Activated T-cell treated with anti-CD3 and anti-CD28 coated beads, Interleukin-2, amount 50 U/mL, for 4 hours (primary cell): ENCODE data around the gene FLOT2. TPM values are rescaled to one million over a fixed set of nuclear protein-coding genes. Genes with fewer than 3 reads are reported as not detected.
A peak's percentile ranks its signal among the peaks of the same experiment; 100 is the strongest.
"Not testable (repeated sequence)": the region's sequence is repeated elsewhere in the genome, so short reads cannot be mapped to it uniquely, and the experiment has no call there.

Source experiments
- ATAC-seq, 2 donors: fragments of 200-7000 bp; cut with Tn5 transposase; one replicate each; pipeline ENCODE4 v1.10.0; 2021
- DNase-seq: peaks from one replicate; pipeline ENCODE4 v3.0.0-alpha.2; 2020
- H3K27me3 Mint-ChIP-seq: one replicate; pipeline ENCODE4 v1.8.0; 2021; ENCODE audit warnings: low read depth, mixed read lengths
- H3K36me3 Mint-ChIP-seq: one replicate; pipeline ENCODE4 v1.8.0; 2022; ENCODE audit warnings: mixed read lengths; ENCODE audit not compliant: insufficient read depth
- H3K4me1 Mint-ChIP-seq: one replicate; pipeline ENCODE4 v1.8.0; 2021; ENCODE audit warnings: low read depth, mixed read lengths
- H3K4me3 Mint-ChIP-seq: one replicate; pipeline ENCODE4 v1.8.0; 2021; ENCODE audit warnings: mild to moderate bottlenecking, moderate library complexity, mixed read lengths
- H3K9me3 Mint-ChIP-seq: one replicate; pipeline ENCODE4 v1.8.0; 2021; ENCODE audit warnings: mixed read lengths
- total RNA-seq, 3 donors: library from RNA; stranded (reverse); gene quantifications; one replicate each; pipeline ENCODE4 v1.2.1, GENCODE V29; 2021

FLOT2 gene
- total RNA-seq, 3 donors from 2014 or later = 48.3 to 62.9 (median 59.3) TPM

DNA sequence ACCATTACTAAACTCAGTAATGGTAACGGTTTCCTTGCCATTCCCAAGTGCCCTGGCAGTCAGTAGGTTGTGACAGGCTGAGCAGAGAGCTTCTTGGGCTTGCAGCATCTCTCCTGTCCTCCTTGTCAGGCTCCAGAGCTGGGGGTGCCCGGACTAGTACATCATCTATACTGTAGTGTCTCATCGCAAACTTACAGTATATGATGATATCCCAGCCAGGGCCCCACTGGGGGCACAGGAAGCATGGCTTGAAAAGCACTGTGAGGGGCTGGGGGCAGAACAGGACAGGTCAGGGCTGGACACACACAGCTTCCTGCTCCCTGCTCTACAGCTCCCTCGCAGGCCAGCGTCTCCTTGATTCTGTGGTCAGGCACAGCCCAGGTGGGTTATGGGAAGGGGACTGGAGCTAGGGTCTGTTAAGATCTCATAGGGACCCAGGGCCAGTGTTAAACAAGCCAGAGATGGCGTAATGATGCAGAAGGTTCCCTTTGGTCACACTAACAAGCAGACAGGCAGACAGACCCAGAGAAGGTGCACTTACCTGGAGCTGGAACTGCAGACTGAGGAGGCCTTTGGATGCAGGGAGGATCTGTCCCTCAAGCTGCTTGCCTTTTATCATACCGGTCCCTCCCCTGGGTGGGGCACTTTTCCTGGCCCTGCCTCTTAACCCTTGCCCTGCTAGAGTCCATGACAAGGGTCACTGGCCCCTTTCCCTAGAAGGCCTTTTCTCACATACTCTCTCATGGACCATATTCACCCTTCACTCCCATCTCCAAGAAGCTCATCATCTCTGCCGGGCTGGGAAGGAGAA, 35.9 kb downstream of the FLOT2 start:
- peaks cover 18% of the 10 kb centered on the region for H3K36me3 Mint-ChIP-seq
- H3K27me3 Mint-ChIP-seq = no peaks in the 10 kb centered on the region
- H3K4me3 Mint-ChIP-seq = no peak overlapping the region
- no peaks in the 10 kb centered on the region for H3K9me3 Mint-ChIP-seq
- no peak for DNase-seq
- peaks cover 7% of the 10 kb centered on the region for H3K4me1 Mint-ChIP-seq
- ATAC-seq = no peak

DNA sequence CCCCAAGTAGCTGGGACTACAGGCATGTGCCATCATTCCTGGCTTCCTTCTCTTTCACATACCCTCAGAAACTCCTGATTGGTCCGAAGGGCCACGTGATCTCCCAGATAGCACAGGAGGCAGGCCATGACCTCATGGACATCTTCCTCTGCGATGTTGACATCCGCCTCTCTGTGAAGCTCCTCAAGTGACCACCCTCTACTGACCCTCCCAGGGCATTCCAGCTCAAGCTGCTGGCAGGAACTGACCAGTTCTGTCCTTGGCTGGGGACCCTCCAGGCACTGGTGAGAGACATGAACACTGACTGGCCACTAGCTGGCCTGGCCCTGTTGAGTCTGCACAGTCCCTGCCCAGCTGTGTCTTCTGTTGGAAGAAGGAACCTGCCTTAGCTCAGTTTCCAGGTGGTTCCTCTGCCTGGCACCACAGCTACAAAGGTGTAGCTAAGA, 37.1 kb downstream of the FLOT2 start:
- no peak for DNase-seq
- peaks cover 22% of the 10 kb centered on the region for H3K36me3 Mint-ChIP-seq
- peaks cover 12% of the 10 kb centered on the region for H3K4me1 Mint-ChIP-seq
- H3K27me3 Mint-ChIP-seq = no peaks in the 10 kb centered on the region
- H3K4me3 Mint-ChIP-seq = no peak overlapping the region
- no peak for ATAC-seq
- no peaks in the 10 kb centered on the region for H3K9me3 Mint-ChIP-seq

DNA sequence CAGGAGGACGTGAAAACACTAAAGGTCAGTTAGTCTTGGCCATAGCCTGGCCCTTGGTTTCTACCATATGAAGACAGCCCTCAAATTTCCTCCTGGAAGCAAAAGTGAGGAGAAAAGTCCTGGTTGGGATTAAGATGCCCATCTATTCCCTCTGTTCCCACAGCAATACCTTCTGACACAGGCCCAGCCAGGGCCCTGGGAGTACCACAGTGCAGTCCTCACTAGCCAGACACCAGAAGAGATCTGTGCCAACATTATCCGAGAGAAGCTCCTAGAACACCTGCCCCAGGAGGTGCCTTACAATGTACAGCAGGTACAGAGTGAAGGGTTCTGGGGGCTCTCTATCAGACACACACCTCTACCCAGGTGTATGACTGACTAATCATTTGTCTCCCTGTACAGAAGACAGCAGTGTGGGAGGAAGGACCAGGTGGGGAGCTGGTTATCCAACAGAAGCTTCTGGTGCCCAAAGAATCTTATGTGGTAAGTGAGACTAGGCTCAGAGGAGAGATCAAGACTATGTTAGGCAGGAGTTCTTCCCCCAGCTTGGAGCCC, 38.7 kb downstream of the FLOT2 start:
- no peak overlapping the region for H3K4me3 Mint-ChIP-seq
- H3K36me3 Mint-ChIP-seq = peaks cover 22% of the 10 kb centered on the region
- no peaks in the 10 kb centered on the region for H3K9me3 Mint-ChIP-seq
- no peaks in the 10 kb centered on the region for H3K27me3 Mint-ChIP-seq
- ATAC-seq (no peak), DNase-seq (no peak)
- H3K4me1 Mint-ChIP-seq = peaks cover 22% of the 10 kb centered on the region

DNA sequence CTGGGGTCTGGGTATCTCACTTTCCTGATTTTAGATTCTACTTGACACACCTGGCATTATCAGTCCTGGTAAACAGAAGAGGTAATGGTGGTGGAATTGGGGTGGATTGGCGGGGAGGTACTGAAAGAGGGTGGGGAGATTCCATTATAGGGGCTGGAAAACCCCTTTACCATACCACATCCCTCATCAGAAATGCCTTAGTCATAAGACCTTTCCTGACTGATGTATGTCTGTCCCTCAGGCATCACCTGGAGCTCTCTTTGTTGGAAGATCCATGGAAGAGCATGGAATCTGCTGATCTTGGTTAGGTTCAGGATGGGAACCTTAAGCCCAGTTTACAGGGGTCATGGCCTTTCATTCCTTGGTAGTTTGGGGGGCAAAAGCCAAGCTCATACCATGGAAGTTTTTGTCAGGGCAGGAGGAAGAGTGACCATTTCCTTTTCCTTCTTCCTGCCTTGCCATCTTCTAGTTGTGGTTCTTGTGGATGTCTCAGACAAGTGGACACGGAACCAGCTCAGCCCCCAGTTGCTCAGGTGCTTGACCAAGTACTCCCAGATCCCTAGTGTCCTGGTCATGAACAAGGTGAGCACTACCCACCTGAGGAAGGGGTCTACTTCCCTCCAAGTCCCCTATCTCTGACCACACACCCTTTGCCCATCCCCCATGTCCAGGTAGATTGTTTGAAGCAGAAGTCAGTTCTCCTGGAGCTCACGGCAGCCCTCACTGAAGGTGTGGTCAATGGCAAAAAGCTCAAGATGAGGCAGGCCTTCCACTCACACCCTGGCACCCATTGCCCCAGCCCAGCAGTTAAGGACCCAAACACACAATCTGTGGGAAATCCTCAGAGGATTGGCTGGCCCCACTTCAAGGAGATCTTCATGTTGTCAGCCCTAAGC, 39.4 kb downstream of the FLOT2 start:
- H3K27me3 Mint-ChIP-seq = no peaks in the 10 kb centered on the region
- H3K36me3 Mint-ChIP-seq = peaks cover 22% of the 10 kb centered on the region
- H3K9me3 Mint-ChIP-seq = no peaks in the 10 kb centered on the region
- no peak for DNase-seq
- H3K4me1 Mint-ChIP-seq = peaks cover 24% of the 10 kb centered on the region
- no peak for ATAC-seq
- H3K4me3 Mint-ChIP-seq = peak overlapping the region; percentile 29

DNA sequence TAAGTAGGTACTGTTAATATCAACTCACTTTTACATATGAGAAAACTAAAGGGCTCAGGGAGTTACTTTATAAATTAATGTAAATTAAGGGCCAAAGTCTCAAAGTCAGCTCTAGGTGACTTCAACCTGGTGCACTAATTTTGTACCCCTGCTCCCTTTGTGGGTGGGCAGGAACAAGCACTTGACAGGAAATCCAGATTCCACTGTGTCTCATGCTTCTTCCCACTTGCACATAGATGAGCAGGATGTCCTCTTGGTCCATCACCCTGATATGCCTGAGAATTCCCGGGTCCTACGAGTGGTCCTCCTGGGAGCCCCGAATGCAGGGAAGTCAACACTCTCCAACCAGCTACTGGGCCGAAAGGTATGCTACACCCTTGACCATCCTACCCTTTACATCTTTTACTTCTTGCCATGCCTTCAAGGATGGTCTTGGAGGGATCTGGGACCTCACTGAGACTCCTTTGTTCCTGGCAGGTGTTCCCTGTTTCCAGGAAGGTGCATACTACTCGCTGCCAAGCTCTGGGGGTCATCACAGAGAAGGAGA, 41.4 kb downstream of the FLOT2 start:
- Mint-ChIP-seq H3K4me3 (peak overlapping the region; percentile 87), H3K9me3 (no peaks in the 10 kb centered on the region), H3K27me3 (no peaks in the 10 kb centered on the region), H3K4me1 (peaks cover 24% of the 10 kb centered on the region), H3K36me3 (peaks cover 20% of the 10 kb centered on the region)
- DNase-seq (no peak), ATAC-seq (no peak)

DNA sequence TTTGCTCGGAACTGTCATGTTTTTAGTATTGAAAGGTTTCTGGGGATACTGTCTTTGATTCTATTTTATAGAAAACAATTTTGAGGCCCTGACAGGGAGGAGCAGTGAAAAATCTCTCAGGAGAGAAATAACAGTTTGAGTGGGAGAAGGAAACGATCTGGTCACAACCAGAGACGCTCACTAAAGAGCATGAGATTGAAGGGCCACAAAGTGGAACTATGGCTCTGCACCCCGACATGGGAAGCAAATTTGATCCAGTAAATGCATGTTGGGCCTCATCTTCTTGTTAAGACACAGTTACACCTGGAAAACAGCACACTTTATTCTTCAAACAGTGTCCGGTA, 42.2 kb downstream of the FLOT2 start:
- DNase-seq = no peak
- ATAC-seq = no peak
- Mint-ChIP-seq H3K4me3 (peak overlapping the region; percentile 87), H3K36me3 (peaks cover 16% of the 10 kb centered on the region), H3K27me3 (no peaks in the 10 kb centered on the region), H3K4me1 (peaks cover 24% of the 10 kb centered on the region), H3K9me3 (no peaks in the 10 kb centered on the region)

DNA sequence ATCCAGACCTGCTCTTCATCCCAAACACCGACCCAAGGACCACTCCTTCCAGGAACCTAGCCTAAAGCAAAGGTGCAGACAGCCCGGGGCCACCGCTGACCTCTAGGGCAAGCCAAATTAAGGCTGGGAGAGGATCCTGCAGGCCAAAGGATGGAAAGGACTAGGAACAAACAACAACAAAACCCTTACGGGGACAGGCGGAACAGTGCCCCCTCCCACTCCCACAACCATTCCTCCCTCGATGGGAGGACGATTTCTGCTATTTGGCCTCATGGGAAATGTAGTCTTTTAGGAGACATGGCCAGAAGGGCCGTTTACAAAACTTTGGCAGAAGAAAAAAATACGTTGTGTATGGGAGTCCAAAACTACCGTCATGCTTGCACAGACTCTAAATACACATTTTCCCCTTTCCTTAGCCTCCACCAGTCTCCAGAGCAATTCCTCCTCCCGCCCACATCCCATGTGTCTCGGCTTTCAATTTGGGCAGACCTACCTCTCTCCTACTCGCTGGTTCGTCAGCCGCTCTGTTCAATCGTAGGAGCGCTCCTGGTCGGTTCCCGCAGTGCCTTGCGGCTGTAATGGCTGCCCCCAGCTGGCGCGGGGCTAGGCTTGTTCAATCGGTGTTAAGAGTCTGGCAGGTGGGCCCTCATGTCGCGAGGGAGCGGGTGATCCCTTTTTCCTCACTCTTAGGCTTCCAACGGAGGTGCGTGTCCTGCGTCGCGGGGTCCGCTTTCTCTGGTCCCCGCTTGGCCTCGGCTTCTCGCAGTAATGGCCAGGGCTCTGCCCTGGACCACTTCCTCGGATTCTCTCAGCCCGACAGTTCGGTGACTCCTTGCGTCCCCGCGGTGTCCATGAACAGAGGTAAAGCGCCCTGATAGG, 42.8 kb downstream of the FLOT2 start, which contains the start of gene ERAL1:
Gene ERAL1 (plus strand): TSS at position 560 of the 879 bp plus-strand sequence. CDS start 19 bp downstream, at position 579.
- ATAC-seq = peak; percentile 100
- Mint-ChIP-seq H3K9me3 (no peaks in the 10 kb centered on the region), H3K27me3 (no peaks in the 10 kb centered on the region), H3K4me1 (peaks cover 24% of the 10 kb centered on the region), H3K4me3 (peak within 1 kb of the TSS; percentile 87), H3K36me3 (peaks cover 15% of the 10 kb centered on the region)
- peak; percentile 77 for DNase-seq

DNA sequence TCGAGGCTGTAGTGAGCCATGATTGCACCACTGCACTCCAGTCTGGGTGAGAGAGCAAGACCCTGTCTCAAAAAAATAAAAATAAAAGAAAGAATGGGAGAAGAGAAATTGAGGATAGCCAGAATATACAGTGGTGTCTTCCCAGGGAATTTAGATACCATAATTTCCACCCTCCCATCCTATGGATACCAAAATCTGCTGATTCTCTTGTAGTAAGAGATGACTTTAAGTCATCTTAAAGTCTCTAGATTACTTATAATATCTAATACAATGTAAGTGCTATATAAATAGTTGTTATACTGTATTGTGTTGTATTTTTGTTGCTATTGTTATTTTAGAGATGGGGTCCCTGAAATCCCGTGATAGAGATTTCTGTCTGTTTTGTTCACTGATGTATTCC, 44.2 kb downstream of the FLOT2 start:
- H3K9me3 Mint-ChIP-seq = no peaks in the 10 kb centered on the region
- H3K4me1 Mint-ChIP-seq = peaks cover 24% of the 10 kb centered on the region
- H3K4me3 Mint-ChIP-seq = no peak overlapping the region

DNA sequence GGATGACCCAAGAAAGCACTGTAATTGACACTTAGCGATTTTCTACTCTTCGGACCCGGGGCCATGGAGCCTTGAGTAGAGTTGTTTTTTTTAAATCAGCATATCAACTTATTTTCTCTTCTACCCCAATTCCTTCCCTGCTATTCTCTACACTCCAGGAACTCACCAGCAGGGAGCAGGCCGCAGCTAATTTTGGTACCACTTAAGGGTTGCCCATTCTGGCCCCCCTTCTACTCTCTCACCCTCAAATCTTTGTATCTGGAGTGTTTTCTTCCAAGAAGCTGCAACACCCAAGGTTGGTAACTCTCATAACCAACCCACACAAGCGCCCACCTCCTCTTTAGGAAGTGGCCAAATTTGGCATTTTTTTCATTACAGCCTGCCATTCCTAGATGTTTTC, 48.3 kb downstream of the FLOT2 start:
- H3K4me1 Mint-ChIP-seq = peaks cover 5% of the 10 kb centered on the region
- H3K36me3 Mint-ChIP-seq = no peaks in the 10 kb centered on the region
- no peaks in the 10 kb centered on the region for H3K27me3 Mint-ChIP-seq
- no peak overlapping the region for H3K4me3 Mint-ChIP-seq
- no peak for DNase-seq
- no peaks in the 10 kb centered on the region for H3K9me3 Mint-ChIP-seq
- ATAC-seq = no peak

More for the DNA sequence above, 44.2 kb downstream of the FLOT2 start:
- DNase-seq (no peak), ATAC-seq (no peak)
- H3K27me3 Mint-ChIP-seq = no peaks in the 10 kb centered on the region
- peaks cover 9% of the 10 kb centered on the region for H3K36me3 Mint-ChIP-seq

DNA sequence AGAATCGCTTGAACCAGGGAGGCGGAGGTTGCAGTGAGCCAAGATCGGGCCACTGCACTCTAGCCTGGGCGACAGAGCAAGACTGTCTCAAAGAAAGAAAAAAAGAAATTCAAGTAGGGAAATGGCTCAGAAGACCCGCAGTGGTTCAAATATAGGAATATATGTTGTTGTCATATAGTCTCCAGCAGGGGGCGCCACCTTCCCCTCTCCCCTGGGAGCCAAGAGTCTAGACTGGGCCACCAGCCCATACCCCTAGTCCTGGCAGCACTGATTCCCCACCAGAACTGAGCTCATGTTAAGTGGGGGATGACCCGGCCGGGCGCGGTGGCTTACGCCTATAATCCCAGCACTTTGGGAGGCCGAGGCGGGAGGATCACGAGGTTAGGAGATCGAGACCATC, 48.9 kb downstream of the FLOT2 start:
- not testable (repeated sequence) for H3K4me3 Mint-ChIP-seq, H3K36me3 Mint-ChIP-seq, H3K9me3 Mint-ChIP-seq, H3K27me3 Mint-ChIP-seq, H3K4me1 Mint-ChIP-seq
- DNase-seq (peak; percentile 54), ATAC-seq (peak; percentile 82 to 86)

DNA sequence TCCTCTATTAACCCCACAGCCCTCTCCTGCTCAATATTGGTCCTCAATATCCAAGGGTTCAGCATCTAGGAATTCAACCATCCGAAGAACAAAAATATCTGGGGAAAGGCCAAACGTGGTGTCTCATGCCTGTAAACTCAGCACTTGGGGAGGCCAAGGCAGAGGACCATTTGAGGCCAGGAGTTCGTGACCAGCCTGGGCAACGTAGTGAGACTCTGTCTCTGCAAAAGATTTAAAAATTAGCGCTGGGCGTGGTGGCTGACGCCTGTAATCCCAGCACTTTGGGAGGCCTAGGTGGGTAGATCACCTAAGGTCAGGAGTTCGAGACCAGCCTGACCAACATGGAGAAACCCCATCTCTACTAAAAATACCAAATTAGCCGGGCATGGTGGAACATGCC, 50.8 kb downstream of the FLOT2 start:
- H3K36me3 Mint-ChIP-seq, ATAC-seq, H3K27me3 Mint-ChIP-seq, DNase-seq, H3K9me3 Mint-ChIP-seq, H3K4me1 Mint-ChIP-seq, H3K4me3 Mint-ChIP-seq: not testable (repeated sequence)

DNA sequence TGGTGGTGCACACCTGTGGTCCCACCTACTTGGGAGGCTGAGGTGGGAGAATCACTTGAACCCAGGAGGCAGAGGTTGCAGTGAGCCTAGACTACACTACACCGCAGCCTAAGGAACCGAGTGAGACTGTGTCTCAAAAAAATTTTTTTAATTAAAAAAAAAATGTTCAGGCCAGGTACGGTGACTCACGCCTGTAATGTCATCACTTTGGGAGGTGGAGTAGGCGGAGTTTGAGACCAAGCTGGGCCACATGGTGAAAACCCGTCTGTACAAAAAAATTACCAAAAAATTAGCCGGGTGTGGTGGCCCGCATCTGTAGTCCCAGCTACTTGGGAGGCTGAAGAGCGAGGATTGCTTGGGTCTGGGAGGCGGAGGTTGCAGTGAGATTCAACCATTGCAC, 51.3 kb downstream of the FLOT2 start:
- no peak overlapping the region for H3K4me3 Mint-ChIP-seq
- peak; percentile 12 for DNase-seq
- peaks cover 13% of the 10 kb centered on the region for H3K4me1 Mint-ChIP-seq
- no peaks in the 10 kb centered on the region for H3K9me3 Mint-ChIP-seq
- H3K27me3 Mint-ChIP-seq = no peaks in the 10 kb centered on the region
- peaks cover 3% of the 10 kb centered on the region for H3K36me3 Mint-ChIP-seq
- ATAC-seq = no peak

DNA sequence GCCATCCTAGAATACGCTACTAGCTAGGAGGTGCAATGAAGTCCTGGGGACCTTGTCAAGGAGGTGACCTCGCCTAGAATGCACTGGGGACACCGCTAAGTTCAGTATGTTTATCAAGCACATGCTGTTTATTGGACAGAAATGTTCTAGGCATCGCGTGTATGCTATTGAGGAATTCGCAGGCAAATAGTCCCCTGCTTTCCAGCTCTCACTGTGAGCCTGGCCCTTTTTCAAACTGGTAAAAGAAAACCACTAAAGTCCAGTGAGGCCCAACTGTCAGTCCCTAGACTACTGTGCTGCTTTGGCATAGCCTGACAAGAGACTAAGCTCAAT, 53.8 kb downstream of the FLOT2 start:
- no peak for ATAC-seq
- no peaks in the 10 kb centered on the region for H3K27me3 Mint-ChIP-seq
- H3K4me3 Mint-ChIP-seq = peak overlapping the region; percentile 99
- H3K36me3 Mint-ChIP-seq = peaks cover 6% of the 10 kb centered on the region
- no peaks in the 10 kb centered on the region for H3K9me3 Mint-ChIP-seq
- peaks cover 24% of the 10 kb centered on the region for H3K4me1 Mint-ChIP-seq
- no peak for DNase-seq
